Measurements from ENCODE around the gene NHLRC4. TPM values are rescaled to one million over a fixed set of nuclear protein-coding genes. Genes with fewer than 3 reads are reported as not detected.

The NHLRC4 gene
- total and polyA plus RNA-seq, 9 of the 15 experiments (the other 6 are each of a cell fraction or from before 2014, with no cell fraction given) = 0.24 to 3.7 (median 1.3) TPM; not detected in 2

DNA sequence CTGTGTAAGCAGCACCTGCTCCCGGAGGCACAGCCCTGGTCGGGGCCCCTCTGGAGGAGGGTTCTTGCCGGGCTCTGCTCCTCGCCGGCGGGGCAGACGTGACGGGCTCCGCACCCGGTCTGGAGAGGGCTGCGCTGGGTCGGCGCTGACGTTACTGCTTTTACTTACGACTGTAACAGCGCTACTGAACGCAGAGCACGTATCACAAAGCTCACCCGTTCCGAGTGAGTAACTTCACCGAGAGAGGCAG lies 21.8 kb downstream of the NHLRC4 start:
- 0% methylated on average over 21 of the region's 21 CpGs for WGBS (ENCODE audit: insufficient coverage, low coverage, missing lambda C conversion rate)
- FAIRE-seq (no peak), DNase-seq (ENCODE audit: extremely low read depth in 1 of 4, low spot score in 3 of 4) (peak in 2 of 4 experiments; percentile 54 to 64), ATAC-seq (peak; percentile 14)
- no peak for TF ChIP-seq FOXM1 (IDR thresholded peaks at IDR 0.05; ENCODE audit: low read depth)
- 0 out of 2 replicates have a peak, but pooled peaks have one; percentile 69 for TF ChIP-seq FOXM1 (CRISPR knock-in tag; IDR thresholded peaks at IDR 0.05; ENCODE audit: low read depth)
- 0 out of 2 replicates have a peak, but pooled peaks have one; percentile 9 for TF ChIP-seq ZBTB7A (IDR thresholded peaks at IDR 0.05; ENCODE audit: borderline replicate concordance, control insufficient read depth, low read depth, low read length)
- no peak for TF ChIP-seq SP1 (CRISPR knock-in tag; IDR thresholded peaks at IDR 0.05)
- no peak for TF ChIP-seq ZNF175 (CRISPR knock-in tag; IDR thresholded peaks at IDR 0.05; ENCODE audit: low read depth)
- 0 out of 2 replicates have a peak, but pooled peaks have one; percentile 5 for TF ChIP-seq ZBTB17 (CRISPR knock-in tag; IDR thresholded peaks at IDR 0.05)
- TF ChIP-seq ZNF431 (CRISPR knock-in tag; IDR thresholded peaks at IDR 0.05) = peak; percentile 23; the same call in 1 of the 2 replicates
- 0 out of 2 replicates have a peak, but pooled peaks have one; percentile 35 for TF ChIP-seq BRD4 (IDR thresholded peaks at IDR 0.05)
- TF ChIP-seq HNRNPLL (IDR thresholded peaks at IDR 0.05; ENCODE audit: low read depth, low read length, poor library complexity, severe bottlenecking) = peak; percentile 91
- no peak for TF ChIP-seq MYC (IDR thresholded peaks at IDR 0.05; ENCODE audit: low read depth, low read length)
- 0 out of 2 replicates have a peak, but pooled peaks have one; percentile 9 for TF ChIP-seq MYC (CRISPR knock-in tag; IDR thresholded peaks at IDR 0.05; ENCODE audit: borderline replicate concordance, low read depth)
- TF ChIP-seq FOXJ2 (tag; IDR thresholded peaks at IDR 0.05) = no peak
- TF ChIP-seq EHMT2 (IDR thresholded peaks at IDR 0.05) = no peak
- TF ChIP-seq NCOA2 (IDR thresholded peaks at IDR 0.05; ENCODE audit: partially characterized antibody in 2 of 2) = no peak
- TF ChIP-seq TEAD4 (IDR thresholded peaks at IDR 0.05; ENCODE audit: low read length) = no peak
- TF ChIP-seq TEAD4 (CRISPR knock-in tag; IDR thresholded peaks at IDR 0.05; ENCODE audit: borderline replicate concordance) = peak; percentile 1; the same call in 1 of the 2 replicates
- peak; percentile 11; the same call in 1 of the 2 replicates for TF ChIP-seq FOSL1 (tag; conservative IDR thresholded peaks at IDR 0.05)
- peak overlapping the region; percentile 100; the same call in 1 of the 2 replicates for H2AFZ ChIP-seq (ENCODE audit: low read depth, low read length)
- peaks cover 17% of the 10 kb centered on the region; the same call in 2 of the 3 replicates for H3K36me3 ChIP-seq (ENCODE audit: control insufficient read depth, insufficient read depth, low read length)
- BruUV-seq (replicated peaks) = no TSS peak
- peaks cover 55% of the 10 kb centered on the region for H3K79me2 ChIP-seq (ENCODE audit: control insufficient read depth, insufficient read depth, low read length)
- peaks cover 8% of the 10 kb centered on the region for H3K9me1 ChIP-seq (ENCODE audit: control insufficient read depth, insufficient read depth, low read length)
- H3K4me1 ChIP-seq (replicated peaks in 1 of 2; ENCODE audit: control insufficient read depth in 2 of 2, insufficient read depth in 2 of 2, low read length in 2 of 2) = peaks cover 18 to 74% of the 10 kb centered on the region in 2 experiments; a peak in 4 of 5 replicates
- POLR2A ChIA-PET = interaction anchor here (0.6 to 1.8 kb wide), 20 partner anchors 10 to 185 kb away, joined by 3 to 9 read pairs (median 4); partner anchors contain the start of genes METTL26 and WFIKKN1
- no peaks in the 10 kb centered on the region for H3K9me3 ChIP-seq (replicated peaks; ENCODE audit: control insufficient read depth, insufficient read depth, low read depth, low read length)
- peak overlapping the region; percentile 91 for H3K27ac ChIP-seq (ENCODE audit: extremely low read depth, low read depth, low read length)
- intact Hi-C loops (cut with micrococcal nuclease) (loop anchor here (2.0 kb wide), 1 partner anchor 72 kb away; no protein-coding TSS in a partner anchor), in situ Hi-C loops (cut with MboI) (no loop called here)
- H4K20me1 ChIP-seq (replicated peaks; ENCODE audit: control insufficient read depth, insufficient read depth, low read length) = peaks cover 19% of the 10 kb centered on the region
- H3K9ac ChIP-seq (ENCODE audit: insufficient read depth in 1 of 2, low read depth in 2 of 2, low read length in 2 of 2) = peak overlapping the region; percentile 88 to 94
- no peaks in the 10 kb centered on the region for H3K27me3 ChIP-seq (ENCODE audit: control insufficient read depth in 2 of 2, insufficient read depth in 2 of 2, low read length in 2 of 2)
- CTCF ChIA-PET (ENCODE audit: low intra/inter-chr PET ratio) = no interaction called here
- H3K4me3 ChIP-seq = peak overlapping the region; percentile 71
- H3K4me2 ChIP-seq (ENCODE audit: insufficient read depth, low read length) = peak overlapping the region; percentile 86
